Activated CD8-positive, alpha-beta T cell treated with anti-CD3 and anti-CD28 coated beads for 36 hours (primary cell): ENCODE results near the gene ATXN1. TPM values are rescaled to one million over a fixed set of nuclear protein-coding genes. Genes with fewer than 3 reads are reported as not detected.

Experiments
- ATAC-seq: fragments of 200-7000 bp; cut with Tn5 transposase; one replicate; pipeline ENCODE4 v1.10.0; 2021; ENCODE audit warnings: mild to moderate bottlenecking, moderate library complexity
- CTCF ChIA-PET: fragments of 350-600 bp; sonication (Branson Sonifier 250); formaldehyde crosslinking; loops from one replicate; lab custom pipeline; 2021; ENCODE audit warnings: antibody characterized with exemption; lab: Charles Lee
- POLR2A ChIA-PET: fragments of 350-600 bp; sonication (Branson Sonifier 250); formaldehyde crosslinking; loops from one replicate; lab custom pipeline; 2021; ENCODE audit warnings: antibody characterized with exemption; lab: Charles Lee
- DNase-seq: peaks from one replicate; pipeline ENCODE4 v3.0.0-alpha.2; 2020
- H3K27ac Mint-ChIP-seq: one replicate; pipeline ENCODE4 v1.8.0; 2021; ENCODE audit warnings: mild to moderate bottlenecking, mixed read lengths
- H3K27me3 Mint-ChIP-seq: one replicate; pipeline ENCODE4 v1.8.0; 2021; ENCODE audit warnings: mixed read lengths
- H3K36me3 Mint-ChIP-seq: one replicate; pipeline ENCODE4 v1.8.0; 2021; ENCODE audit warnings: low read depth, mixed read lengths
- H3K4me1 Mint-ChIP-seq: one replicate; pipeline ENCODE4 v1.8.0; 2021; ENCODE audit warnings: low read depth, mixed read lengths
- H3K4me3 Mint-ChIP-seq: one replicate; pipeline ENCODE4 v1.8.0; 2021; ENCODE audit warnings: mild to moderate bottlenecking, moderate library complexity, mixed read lengths
- H3K9me3 Mint-ChIP-seq: one replicate; pipeline ENCODE4 v1.8.0; 2021; ENCODE audit warnings: mixed read lengths
- intact Hi-C: fragments of 100-400 bp; cut with micrococcal nuclease; formaldehyde crosslinking; loops from one replicate; pipeline ENCODE4 v1.10.0; 2022
- total RNA-seq, 2 experiments: library from RNA; stranded (reverse); gene quantifications; one replicate each; pipeline ENCODE4 v1.2.3, GENCODE V29; 2021
- TF ChIP-seq, protein P1 (sequence below): fragments of 200-600 bp; IDR thresholded peaks from one replicate; pipeline ENCODE4 v1.8.0; 2022; ENCODE audit warnings: antibody characterized with exemption, mild to moderate bottlenecking

ATXN1 gene
- total RNA-seq, 2 experiments from 2014 or later: 35.4 to 40.8 TPM

DNA sequence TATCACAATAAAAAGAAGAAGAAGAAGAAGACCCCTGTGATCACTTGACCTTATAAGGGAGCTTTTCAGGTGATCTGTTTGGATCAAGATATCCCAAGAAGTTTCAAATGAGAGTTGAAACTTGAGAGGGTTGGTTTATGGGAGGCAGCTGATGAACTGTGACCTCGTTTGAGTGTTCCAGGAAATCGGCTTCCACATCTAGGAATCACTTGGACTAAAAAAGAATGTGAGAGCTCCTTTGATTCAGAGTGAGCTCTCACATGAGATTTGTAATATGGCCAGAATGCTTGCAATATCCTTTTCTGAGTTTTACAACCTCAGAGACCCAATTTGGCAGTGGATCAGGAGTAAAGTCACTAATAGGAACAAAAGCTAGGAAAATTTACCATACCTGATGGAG lies 228.1 kb downstream of the ATXN1 start:
- DNase-seq (no peak), ATAC-seq (no peak)
- Mint-ChIP-seq H3K4me3 (no peak overlapping the region), H3K36me3 (peaks cover 14% of the 10 kb centered on the region), H3K27me3 (no peaks in the 10 kb centered on the region), H3K4me1 (peaks cover 25% of the 10 kb centered on the region), H3K27ac (peak overlapping the region; percentile 51), H3K9me3 (no peaks in the 10 kb centered on the region)
- TF ChIP-seq, protein P1, sequence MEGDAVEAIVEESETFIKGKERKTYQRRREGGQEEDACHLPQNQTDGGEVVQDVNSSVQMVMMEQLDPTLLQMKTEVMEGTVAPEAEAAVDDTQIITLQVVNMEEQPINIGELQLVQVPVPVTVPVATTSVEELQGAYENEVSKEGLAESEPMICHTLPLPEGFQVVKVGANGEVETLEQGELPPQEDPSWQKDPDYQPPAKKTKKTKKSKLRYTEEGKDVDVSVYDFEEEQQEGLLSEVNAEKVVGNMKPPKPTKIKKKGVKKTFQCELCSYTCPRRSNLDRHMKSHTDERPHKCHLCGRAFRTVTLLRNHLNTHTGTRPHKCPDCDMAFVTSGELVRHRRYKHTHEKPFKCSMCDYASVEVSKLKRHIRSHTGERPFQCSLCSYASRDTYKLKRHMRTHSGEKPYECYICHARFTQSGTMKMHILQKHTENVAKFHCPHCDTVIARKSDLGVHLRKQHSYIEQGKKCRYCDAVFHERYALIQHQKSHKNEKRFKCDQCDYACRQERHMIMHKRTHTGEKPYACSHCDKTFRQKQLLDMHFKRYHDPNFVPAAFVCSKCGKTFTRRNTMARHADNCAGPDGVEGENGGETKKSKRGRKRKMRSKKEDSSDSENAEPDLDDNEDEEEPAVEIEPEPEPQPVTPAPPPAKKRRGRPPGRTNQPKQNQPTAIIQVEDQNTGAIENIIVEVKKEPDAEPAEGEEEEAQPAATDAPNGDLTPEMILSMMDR: no peak
- ChIA-PET CTCF (interaction anchor here (1.1 to 1.2 kb wide), 4 partner anchors 20 to 238 kb away, joined by 3 to 4 read pairs (median 4); no protein-coding TSS in a partner anchor), POLR2A (interaction anchor here (0.9 to 1.3 kb wide), 6 partner anchors 21 to 167 kb away, joined by 3 read pairs; no protein-coding TSS in a partner anchor)
- intact Hi-C loops: no loop called here

DNA sequence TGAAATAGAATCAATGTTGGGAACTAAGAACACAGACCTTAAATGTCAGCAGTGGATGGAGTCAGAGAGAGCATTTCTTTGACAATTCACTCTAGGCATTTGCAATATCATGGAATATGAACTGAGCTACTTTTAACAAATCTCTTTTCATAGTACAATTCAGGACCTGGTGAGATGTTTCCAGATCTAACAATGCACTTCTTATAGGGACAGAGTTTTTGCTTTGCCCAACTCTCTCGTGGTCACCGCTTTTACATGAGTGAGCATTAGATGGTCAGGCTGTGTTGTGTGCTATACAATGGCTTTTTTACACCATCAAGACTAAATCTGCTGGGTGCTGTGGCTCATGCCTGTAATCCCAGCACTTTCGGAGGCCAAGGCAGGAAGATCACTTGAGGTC lies 233.6 kb downstream of the ATXN1 start:
- no peak for DNase-seq
- no peak overlapping the region for H3K27ac Mint-ChIP-seq
- POLR2A ChIA-PET: no interaction called here
- no peak for ATAC-seq
- TF ChIP-seq, protein P1: no peak
- intact Hi-C loops: no loop called here
- H3K9me3 Mint-ChIP-seq: peaks cover 1% of the 10 kb centered on the region
- no peaks in the 10 kb centered on the region for H3K27me3 Mint-ChIP-seq
- no peak overlapping the region for H3K4me3 Mint-ChIP-seq
- H3K36me3 Mint-ChIP-seq: peaks cover 31% of the 10 kb centered on the region
- CTCF ChIA-PET: interaction anchor here (1.5 kb wide), 1 partner anchor 14 kb away, joined by 4 read pairs; no protein-coding TSS in a partner anchor
- peaks cover 20% of the 10 kb centered on the region for H3K4me1 Mint-ChIP-seq

DNA sequence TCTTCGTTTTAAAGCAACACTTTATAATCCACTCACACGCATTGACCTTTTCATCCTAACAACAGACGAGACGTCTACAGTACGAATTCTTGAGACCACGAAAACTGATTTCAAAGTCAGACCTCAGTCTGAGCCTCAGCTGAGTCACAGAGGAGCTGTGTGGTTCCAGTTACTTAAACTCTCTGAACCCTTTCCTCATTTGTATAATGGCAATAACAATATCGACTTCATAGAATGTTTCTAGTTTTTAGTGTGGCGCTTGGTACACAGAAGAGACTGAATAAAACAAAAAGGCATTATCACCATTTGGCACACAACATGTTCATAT lies 236.9 kb downstream of the ATXN1 start:
- peaks cover 1% of the 10 kb centered on the region for H3K9me3 Mint-ChIP-seq
- no peak overlapping the region for H3K27ac Mint-ChIP-seq
- ATAC-seq (peak; percentile 89), DNase-seq (peak; percentile 53)
- H3K36me3 Mint-ChIP-seq: peaks cover 42% of the 10 kb centered on the region
- intact Hi-C loops: no loop called here
- H3K27me3 Mint-ChIP-seq: no peaks in the 10 kb centered on the region
- CTCF ChIA-PET: interaction anchor here (1.2 to 2.3 kb wide), 2 partner anchors 10 kb away, joined by 3 to 7 read pairs; no protein-coding TSS in a partner anchor
- POLR2A ChIA-PET: no interaction called here
- no peak overlapping the region for H3K4me3 Mint-ChIP-seq
- TF ChIP-seq, protein P1: no peak
- H3K4me1 Mint-ChIP-seq: peaks cover 27% of the 10 kb centered on the region

DNA sequence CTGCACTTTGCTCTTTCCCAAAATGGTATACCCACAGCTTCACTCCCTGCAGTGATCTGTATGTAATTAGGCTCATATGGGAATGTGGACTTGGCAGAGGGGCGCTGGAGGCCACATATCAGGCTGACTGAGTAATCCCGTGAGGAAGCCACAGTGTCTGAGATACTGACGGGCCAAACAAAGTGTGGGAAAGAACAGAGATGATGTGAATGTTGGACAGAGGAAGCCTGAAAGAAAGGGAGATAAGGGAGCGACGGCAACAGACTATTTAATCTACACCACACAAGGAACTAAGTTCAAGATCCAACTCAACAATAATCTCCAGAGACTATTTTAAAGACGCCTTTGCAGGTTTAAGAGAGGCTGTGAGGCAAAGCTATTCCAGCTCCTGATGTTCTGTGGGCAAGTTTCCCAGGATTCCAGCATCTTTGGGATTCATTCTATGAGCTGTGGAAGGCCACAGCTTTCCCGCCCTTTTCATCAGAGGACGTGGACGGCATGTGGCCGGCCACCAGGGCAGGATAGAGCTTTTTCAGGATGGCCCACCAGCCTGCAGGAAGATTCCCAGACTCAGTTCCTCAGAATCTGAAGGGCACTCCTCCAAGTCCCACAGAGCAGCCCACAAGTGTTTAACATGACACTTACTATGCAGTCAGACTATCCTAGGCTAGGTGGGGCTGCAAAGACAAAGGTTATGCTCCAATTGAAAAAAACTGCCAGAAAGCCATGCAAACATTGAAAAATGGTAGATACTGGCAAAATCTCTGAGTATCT lies 237.5 kb downstream of the ATXN1 start:
- H3K9me3 Mint-ChIP-seq: peaks cover 1% of the 10 kb centered on the region
- ATAC-seq: peak; percentile 24
- H3K36me3 Mint-ChIP-seq: peaks cover 38% of the 10 kb centered on the region
- H3K27me3 Mint-ChIP-seq: no peaks in the 10 kb centered on the region
- ChIA-PET POLR2A (no interaction called here), CTCF (interaction anchor here (1.2 to 2.3 kb wide), 2 partner anchors 9 to 11 kb away, joined by 3 to 7 read pairs; no protein-coding TSS in a partner anchor)
- no peak overlapping the region for H3K4me3 Mint-ChIP-seq
- DNase-seq: no peak
- H3K27ac Mint-ChIP-seq: no peak overlapping the region
- TF ChIP-seq, protein P1: no peak
- peaks cover 31% of the 10 kb centered on the region for H3K4me1 Mint-ChIP-seq
- intact Hi-C loops: no loop called here

DNA sequence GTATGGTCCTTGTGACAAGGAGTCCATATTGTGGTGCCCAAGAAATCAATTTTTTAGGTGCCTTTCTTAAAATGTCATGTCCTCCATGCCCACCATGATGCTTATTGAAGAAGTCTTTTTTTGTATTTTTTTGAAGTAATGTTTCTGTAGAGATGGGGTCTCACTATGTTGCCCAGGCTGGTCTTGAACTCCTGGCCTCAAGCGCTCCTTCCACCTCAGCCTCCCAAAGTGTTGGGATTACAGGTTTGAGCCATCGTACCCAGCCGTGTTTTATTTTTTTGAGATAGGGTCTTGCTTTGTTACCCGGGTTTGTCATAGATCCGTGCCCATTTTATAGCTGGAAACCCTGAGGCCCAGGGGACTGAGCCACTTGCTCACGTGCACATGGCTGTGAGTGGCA lies 238.3 kb downstream of the ATXN1 start:
- ChIA-PET POLR2A (no interaction called here), CTCF (interaction anchor here (2.3 kb wide), 1 partner anchor 8 kb away, joined by 7 read pairs; no protein-coding TSS in a partner anchor)
- intact Hi-C loops: no loop called here
- H3K27me3 Mint-ChIP-seq: no peaks in the 10 kb centered on the region
- peaks cover 1% of the 10 kb centered on the region for H3K9me3 Mint-ChIP-seq
- no peak overlapping the region for H3K27ac Mint-ChIP-seq
- DNase-seq (no peak), ATAC-seq (no peak)
- H3K4me1 Mint-ChIP-seq: peaks cover 40% of the 10 kb centered on the region
- no peak overlapping the region for H3K4me3 Mint-ChIP-seq
- TF ChIP-seq, protein P1: no peak
- peaks cover 39% of the 10 kb centered on the region for H3K36me3 Mint-ChIP-seq
